ENCODE measurements around the gene CADM1. TPM values are rescaled to one million over a fixed set of nuclear protein-coding genes. Genes with fewer than 3 reads are reported as not detected.

CADM1 gene
- total RNA-seq, 1 donor from 2014 or later = 65.4 TPM

DNA sequence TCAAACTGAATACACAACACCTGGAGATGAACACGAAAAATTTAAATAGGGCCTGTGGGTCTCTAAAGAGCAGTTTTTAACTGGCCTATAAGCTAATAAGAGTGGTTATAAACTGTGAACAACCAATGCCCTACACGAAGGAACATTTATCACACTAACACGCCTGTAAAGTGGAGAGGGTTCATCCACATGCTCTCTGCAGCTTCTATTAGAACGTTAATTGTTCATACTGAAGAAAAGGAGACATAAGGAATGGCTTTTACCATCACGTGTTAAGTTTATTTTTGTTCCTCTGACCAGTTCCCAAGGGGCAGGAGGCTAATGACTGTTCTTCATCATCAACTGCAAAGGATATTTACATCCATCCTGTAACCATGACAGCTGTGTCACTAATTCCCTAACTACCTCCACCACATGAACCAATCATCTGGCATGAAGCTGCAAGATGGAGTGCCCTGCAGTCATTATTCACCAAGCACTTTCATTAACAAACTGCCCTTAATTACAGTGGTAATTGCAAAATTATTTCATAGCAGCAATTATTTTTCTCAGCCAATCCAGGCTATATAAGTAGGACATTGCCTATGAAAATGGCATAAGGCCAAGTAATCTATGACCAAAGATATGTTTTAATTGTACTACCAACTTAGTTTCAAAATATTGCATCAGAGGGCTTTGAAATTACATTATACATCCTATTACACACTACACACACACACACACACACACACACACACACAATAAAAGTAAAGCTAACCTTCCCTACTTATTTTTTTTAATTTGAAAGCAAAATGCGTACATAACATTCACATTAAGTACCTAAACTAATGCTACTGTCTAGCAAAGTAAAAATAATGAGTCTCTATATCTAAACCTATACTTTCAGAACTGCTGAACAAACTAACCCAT lies 186.7 kb downstream of the CADM1 start:
- DNase-seq (ENCODE audit: low read depth) = no peak

DNA sequence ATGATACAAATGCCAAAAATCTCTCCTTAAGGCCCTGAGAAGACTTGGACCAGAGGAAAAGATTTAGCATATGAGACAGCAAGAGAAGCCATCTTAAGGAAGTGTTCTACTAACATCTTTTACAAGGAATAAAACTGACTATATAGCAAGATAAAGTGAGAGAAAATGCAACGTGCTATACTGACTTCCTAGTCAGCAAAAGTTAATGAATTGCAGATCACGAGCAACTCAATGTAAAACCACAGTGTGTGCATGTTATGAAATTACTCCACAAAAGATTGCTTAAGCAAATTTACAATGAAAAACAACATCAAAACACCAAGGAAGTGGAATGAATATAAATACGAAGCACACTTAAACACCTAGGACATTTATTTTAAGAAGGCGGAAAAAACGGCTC lies 187.5 kb downstream of the CADM1 start:
- no peak for DNase-seq (ENCODE audit: low read depth)

GRCh38 chr11:115314330-115314920 lies 189.8 kb downstream of the CADM1 start:
- no peak for DNase-seq (ENCODE audit: low read depth)

GRCh38 chr11:115313224-115313838 lies 190.9 kb downstream of the CADM1 start:
- DNase-seq (ENCODE audit: low read depth) = no peak

DNA sequence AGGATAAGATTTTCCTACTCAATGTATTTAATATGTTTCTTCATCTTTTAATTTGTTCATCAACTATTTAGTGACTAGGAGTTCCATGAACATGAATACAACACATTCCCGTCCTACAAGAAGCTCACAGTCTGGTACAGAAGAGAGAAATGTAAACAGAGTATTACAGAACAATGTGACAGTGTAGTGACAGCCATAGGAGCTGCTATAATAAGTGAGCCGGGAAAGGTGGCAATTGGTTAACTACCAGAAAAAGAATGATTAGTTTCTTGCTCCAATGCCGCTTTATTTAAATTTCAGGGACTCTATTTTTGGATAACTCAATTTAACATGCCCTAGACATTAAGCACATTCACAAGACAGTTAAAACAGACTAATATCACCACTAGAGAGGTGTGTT lies 192.3 kb downstream of the CADM1 start:
- no peak for DNase-seq (ENCODE audit: low read depth)

DNA sequence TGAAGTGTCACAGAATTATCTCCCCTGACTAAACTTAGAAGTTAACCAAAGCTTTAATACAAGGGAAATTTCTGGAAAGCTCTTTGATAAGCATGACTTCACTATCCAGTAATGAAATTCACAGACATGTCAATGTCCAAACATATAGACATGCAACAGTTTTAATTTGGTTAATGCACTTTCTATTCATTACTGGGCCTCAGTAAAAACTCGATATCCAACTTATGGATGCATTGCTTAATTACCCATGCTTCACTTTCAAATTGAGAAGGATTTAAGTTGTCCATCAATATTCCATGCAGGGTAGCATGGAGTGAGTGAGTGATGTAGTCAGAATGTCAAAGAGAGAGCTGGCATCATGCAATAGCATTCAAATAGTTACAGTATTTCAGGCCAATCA lies 197.5 kb downstream of the CADM1 start:
- no peak for DNase-seq (ENCODE audit: low read depth)

DNA sequence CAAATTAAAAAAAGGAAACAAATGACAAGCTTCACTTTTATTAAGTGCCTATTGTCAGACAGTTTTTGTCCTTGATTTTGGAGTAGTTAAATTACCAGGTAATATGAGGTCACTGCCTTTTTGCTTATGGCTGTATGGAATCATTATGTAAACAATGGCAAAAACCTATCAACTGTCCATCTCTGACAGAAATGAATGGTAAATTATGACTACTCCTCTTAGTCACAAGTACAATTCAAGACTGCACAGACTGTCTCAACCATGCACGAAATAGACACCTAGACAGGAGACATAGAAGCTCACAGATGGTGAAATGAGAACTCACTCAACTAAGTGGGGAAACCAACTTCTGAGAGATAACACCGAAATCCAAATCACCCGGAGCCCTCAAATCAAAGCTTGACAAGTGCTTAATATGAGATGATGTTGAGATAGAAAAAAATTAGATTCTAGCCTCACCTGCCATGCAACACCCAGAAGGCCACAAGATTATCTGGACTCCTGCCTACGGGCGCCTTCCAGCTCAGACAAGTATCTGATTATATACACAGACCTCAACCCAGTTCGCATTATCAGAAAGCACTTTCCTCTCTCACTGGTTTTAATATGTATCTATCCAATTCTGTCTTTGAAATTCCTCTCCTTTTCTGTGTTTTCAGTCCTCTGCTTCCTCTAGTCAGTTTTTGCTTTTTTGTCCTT lies 199.3 kb downstream of the CADM1 start:
- no peak for DNase-seq (ENCODE audit: low read depth)

- no peak for DNase-seq (ENCODE audit: low read depth)
These were observed 200.2 kb downstream of the CADM1 start for GRCh38 chr11:115303929-115304531.

- DNase-seq (ENCODE audit: low read depth) = no peak
These were observed 201.1 kb downstream of the CADM1 start for GRCh38 chr11:115302946-115303703.

DNA sequence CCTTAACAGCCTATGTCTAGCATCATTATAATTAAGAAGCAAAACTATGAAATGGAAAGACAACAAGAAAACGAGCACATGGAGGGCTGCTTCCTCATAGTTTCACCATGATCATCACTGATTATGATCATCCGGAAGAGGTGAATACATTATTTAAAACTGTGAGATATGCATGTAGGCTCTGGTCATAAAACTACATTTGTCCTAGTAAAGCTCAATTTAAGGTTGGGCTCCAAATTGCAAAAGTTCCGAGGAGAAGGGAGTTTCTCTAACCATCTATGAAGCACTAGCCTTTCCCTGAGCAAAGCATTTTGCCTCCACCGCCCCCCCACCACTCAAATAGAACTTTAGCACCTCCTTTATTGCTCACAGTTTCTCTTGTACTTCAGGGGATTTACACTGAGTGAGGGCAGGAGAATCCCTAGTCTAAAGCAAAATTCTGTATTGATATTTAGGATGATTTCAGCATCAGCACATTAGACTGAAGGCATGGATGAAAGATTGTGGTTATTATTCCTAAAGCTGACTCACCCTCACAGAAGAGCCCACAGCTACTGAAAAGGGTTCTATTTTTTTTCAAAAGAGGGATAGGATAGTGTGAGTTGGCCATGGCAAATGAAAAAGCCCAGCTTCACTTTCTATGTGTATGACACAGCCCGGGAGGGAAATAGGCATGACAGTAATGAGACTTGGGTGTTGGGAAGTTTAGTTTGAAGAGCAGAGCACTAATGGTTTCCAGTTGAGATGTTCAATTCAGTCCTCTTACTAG lies 203.4 kb downstream of the CADM1 start:
- peak; percentile 46 for DNase-seq (ENCODE audit: low read depth)

GRCh38 chr11:115298300-115299012 lies 205.8 kb downstream of the CADM1 start:
- no peak for DNase-seq (ENCODE audit: low read depth)

DNA sequence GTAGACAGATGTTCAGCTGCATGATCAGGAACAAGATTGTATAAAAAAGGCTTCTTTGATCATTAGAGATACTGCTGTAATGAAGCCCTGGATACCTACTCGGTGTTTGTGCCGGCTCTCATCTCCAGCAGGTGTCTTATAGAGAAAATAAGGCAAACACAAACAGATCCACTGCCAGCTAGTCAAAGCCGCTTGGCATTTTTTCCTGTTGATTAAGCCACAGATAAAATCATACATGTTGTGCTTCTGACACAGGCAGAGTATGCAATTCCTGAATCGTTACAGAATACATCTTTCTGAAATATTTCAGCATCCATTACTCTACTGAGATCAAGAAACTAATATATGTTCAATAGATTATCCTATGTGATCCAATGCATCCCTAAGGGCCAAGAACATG lies 206.9 kb downstream of the CADM1 start:
- no peak for DNase-seq (ENCODE audit: low read depth)

- no peak for DNase-seq (ENCODE audit: low read depth)
These were observed 212.9 kb downstream of the CADM1 start for GRCh38 chr11:115291325-115291724.

GRCh38 chr11:115290893-115291292 lies 213.3 kb downstream of the CADM1 start:
- DNase-seq (ENCODE audit: low read depth) = no peak

DNA sequence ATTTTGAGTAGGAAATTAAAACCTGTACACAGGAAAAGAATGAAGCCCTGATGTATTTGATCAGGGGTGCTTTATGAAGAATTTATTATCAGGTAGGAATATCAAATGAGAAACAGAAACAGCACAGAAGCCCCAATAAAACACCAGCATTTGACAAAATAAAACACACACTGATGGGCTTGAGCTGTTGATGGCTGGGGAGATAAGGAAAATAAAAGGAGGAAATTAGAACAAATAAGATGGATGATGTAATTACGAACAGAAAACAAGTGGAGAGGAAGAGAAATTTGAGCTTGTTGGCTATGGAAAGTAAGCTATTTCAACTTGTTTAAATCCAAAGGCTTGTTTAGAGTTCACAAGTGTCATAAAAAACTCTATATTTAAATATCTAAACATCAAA lies 213.7 kb downstream of the CADM1 start:
- DNase-seq (ENCODE audit: low read depth) = no peak

- DNase-seq (ENCODE audit: low read depth) = no peak
These were observed 216.9 kb downstream of the CADM1 start for GRCh38 chr11:115287266-115287665.

DNA sequence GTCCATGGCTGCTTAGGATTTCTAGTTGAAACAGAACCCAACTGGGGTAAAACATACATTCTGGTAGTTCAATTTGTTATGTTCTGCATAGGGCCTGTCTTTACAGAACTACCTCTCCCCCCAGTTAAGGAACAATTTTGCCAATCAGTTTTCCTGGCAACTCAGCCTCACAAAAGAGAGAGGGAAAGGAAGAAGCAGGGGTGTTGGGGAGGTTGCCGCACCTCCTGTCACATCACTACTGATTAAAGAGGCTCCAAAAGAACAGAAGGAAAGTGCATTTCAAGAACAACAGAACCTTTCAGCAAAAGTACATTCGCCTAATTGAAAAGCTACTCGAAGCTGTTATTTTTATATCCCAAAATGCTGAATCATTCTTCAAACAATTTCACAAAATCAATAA lies 217.6 kb downstream of the CADM1 start:
- DNase-seq (ENCODE audit: low read depth) = no peak

DNA sequence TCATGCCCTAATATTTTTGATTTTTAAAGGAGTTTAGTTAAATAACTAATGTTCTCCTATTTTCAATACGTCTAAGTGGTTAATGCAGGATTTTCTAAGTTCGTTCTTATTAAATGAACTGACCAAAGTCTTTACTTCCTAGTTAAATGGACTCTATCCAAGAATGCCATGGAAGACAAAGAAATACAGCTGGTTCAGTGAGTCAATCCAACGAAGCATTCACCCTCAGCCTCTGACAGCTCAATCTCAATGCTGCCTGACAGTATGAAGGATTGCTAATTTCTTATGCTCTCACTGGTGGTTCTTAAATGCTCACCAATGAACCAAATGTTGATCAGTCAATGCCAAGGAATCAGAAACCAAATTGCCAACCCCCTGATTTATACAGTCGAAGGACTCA lies 219.4 kb downstream of the CADM1 start:
- peak; percentile 77 for DNase-seq (ENCODE audit: low read depth)

GRCh38 chr11:115282923-115283322 lies 221.3 kb downstream of the CADM1 start:
- DNase-seq (ENCODE audit: low read depth) = no peak

- no peak for DNase-seq (ENCODE audit: low read depth)
These were observed 223.4 kb downstream of the CADM1 start for GRCh38 chr11:115280775-115281174.
